Mesendoderm (in vitro differentiated cells): ENCODE results near the gene ADPRS.

ENCODE experiments used
- DNase-seq: peaks from one replicate; pipeline ENCODE4 v3.0.0; 2013
- H2AK5ac ChIP-seq: 2 replicates; pipeline ENCODE4 v1.6.1; 2013; ENCODE audit warnings: low read length, inconsistent platforms
- H2BK120ac ChIP-seq: 2 replicates; pipeline ENCODE4 v1.6.1; 2013; ENCODE audit warnings: low read depth, mild to moderate bottlenecking, low read length, moderate library complexity, mixed read lengths
- H2BK15ac ChIP-seq: replicated peaks from 2 replicates; pipeline ENCODE4 v1.6.1; 2013; ENCODE audit warnings: low read depth, mild to moderate bottlenecking, moderate library complexity
- H2BK5ac ChIP-seq: 2 replicates; pipeline ENCODE4 v1.6.1; 2013; ENCODE audit warnings: low read length, inconsistent platforms
- H3K18ac ChIP-seq: 2 replicates; pipeline ENCODE4 v1.6.1; 2013; ENCODE audit warnings: mild to moderate bottlenecking, low read length, mixed read lengths
- H3K23ac ChIP-seq: one replicate; pipeline ENCODE4 v1.6.1; 2013; ENCODE audit warnings: low read length
- H3K27ac ChIP-seq: 2 replicates; pipeline ENCODE4 v1.5.1; 2013; ENCODE audit warnings: low read depth, mild to moderate bottlenecking, inconsistent platforms, low read length, moderate library complexity
- H3K27me3 ChIP-seq: 2 replicates; pipeline ENCODE4 v1.6.1; 2013; ENCODE audit warnings: low read length, control low read depth, mild to moderate bottlenecking, inconsistent platforms; ENCODE audit not compliant: insufficient read depth, poor library complexity
- H3K36me3 ChIP-seq: 2 replicates; pipeline ENCODE4 v1.6.1; 2013; ENCODE audit warnings: low read length, inconsistent platforms; ENCODE audit not compliant: control insufficient read depth, insufficient read depth
- H3K4ac ChIP-seq: one replicate; pipeline ENCODE4 v1.6.1; 2013; ENCODE audit warnings: low read depth, mild to moderate bottlenecking, low read length, moderate library complexity
- H3K4me1 ChIP-seq: 2 replicates; pipeline ENCODE4 v1.6.1; 2013; ENCODE audit warnings: low read depth, low read length, inconsistent platforms; ENCODE audit not compliant: control insufficient read depth
- H3K4me2 ChIP-seq: 2 replicates; pipeline ENCODE4 v1.6.1; 2013; ENCODE audit warnings: low read length
- H3K4me3 ChIP-seq: 2 replicates; pipeline ENCODE4 v1.5.1; 2013; ENCODE audit warnings: mild to moderate bottlenecking, low read length
- H3K56ac ChIP-seq: one replicate; pipeline ENCODE4 v1.6.1; 2013; ENCODE audit warnings: low read length
- H3K79me1 ChIP-seq: 2 replicates; pipeline ENCODE4 v1.6.1; 2013; ENCODE audit warnings: low read length, inconsistent platforms
- H3K79me2 ChIP-seq: 2 replicates; pipeline ENCODE4 v1.6.1; 2013; ENCODE audit warnings: mild to moderate bottlenecking, low read length; ENCODE audit not compliant: control insufficient read depth, insufficient read depth
- H3K9ac ChIP-seq: 2 replicates; pipeline ENCODE4 v1.6.1; 2013; ENCODE audit warnings: low read length, inconsistent platforms
- H4K5ac ChIP-seq: one replicate; pipeline ENCODE4 v1.6.1; 2013; ENCODE audit warnings: low read length
- H4K8ac ChIP-seq: one replicate; pipeline ENCODE4 v1.6.1; 2013; ENCODE audit warnings: low read depth, mild to moderate bottlenecking, control low read depth, low read length, moderate library complexity
- WGBS: extraction: QIAGEN DNeasy Blood & Tissue Kit; methylation state at CpG from one replicate; pipeline ENCODE4 v1.1.7; 2013; ENCODE audit warnings: low lambda C conversion rate, missing lambda C conversion rate; ENCODE audit not compliant: insufficient coverage; ENCODE audit errors: extremely low coverage; 5-methylcytosine and 5-hydroxymethylcytosine counted together

The ADPRS gene

GRCh38 chr1:36081926-36082485, 6.7 kb upstream of the ADPRS start:
- Histone ChIP-seq H3K4ac (no peak overlapping the region), H3K4me1 (peaks cover 2% of the 10 kb centered on the region), H2BK120ac (no peak overlapping the region), H3K56ac (no peak overlapping the region), H4K5ac (no peak overlapping the region), H2BK5ac (no peak overlapping the region), H3K79me2 (no peaks in the 10 kb centered on the region), H3K4me2 (no peak overlapping the region), H4K8ac (no peak overlapping the region), H3K79me1 (no peaks in the 10 kb centered on the region), H3K18ac (no peak overlapping the region), H3K9ac (no peak overlapping the region), H3K27me3 (no peaks in the 10 kb centered on the region), H3K23ac (no peak overlapping the region), H3K27ac (no peak overlapping the region), H2AK5ac (no peak overlapping the region), H3K4me3 (no peak overlapping the region), H3K36me3 (no peaks in the 10 kb centered on the region), H2BK15ac (no peak overlapping the region)
- no peak for DNase-seq
- WGBS: no CpG with 5 or more reads among the region's 3 CpGs

DNA sequence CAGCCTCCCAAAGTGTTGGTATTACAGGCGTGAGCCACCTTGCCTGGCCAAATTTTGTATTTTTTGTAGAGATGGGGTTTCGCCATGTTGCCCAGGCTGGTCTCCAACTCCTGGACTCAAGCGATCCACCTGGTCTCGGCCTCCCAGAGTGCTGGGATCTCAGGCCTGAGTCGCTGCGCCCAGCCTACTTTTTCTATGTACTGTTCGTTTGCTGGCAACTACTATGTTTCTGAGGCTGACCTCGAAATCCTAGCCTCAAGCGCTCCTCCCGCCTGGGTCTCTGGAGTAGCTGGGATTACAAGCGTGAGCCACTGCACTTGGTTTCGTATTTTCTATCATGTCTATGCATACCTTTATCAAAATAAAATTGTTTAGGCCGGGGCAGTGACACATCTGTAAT, 5.5 kb upstream of the ADPRS start:
- H3K36me3 ChIP-seq: no peaks in the 10 kb centered on the region
- H3K4ac ChIP-seq: no peak overlapping the region
- H2BK120ac ChIP-seq: no peak overlapping the region
- no peaks in the 10 kb centered on the region for H3K79me1 ChIP-seq
- no peak overlapping the region for H2BK15ac ChIP-seq
- H2AK5ac ChIP-seq: no peak overlapping the region
- WGBS: no CpG with 5 or more reads among the region's 13 CpGs
- H3K56ac ChIP-seq: no peak overlapping the region
- H2BK5ac ChIP-seq: no peak overlapping the region
- no peak overlapping the region for H3K23ac ChIP-seq
- H4K8ac ChIP-seq: no peak overlapping the region
- DNase-seq: no peak
- H3K4me3 ChIP-seq: no peak overlapping the region
- H3K9ac ChIP-seq: no peak overlapping the region
- H3K18ac ChIP-seq: no peak overlapping the region
- no peaks in the 10 kb centered on the region for H3K79me2 ChIP-seq
- H3K27ac ChIP-seq: no peak overlapping the region
- H4K5ac ChIP-seq: no peak overlapping the region
- no peaks in the 10 kb centered on the region for H3K27me3 ChIP-seq
- peaks cover 4% of the 10 kb centered on the region for H3K4me1 ChIP-seq
- H3K4me2 ChIP-seq: no peak overlapping the region

GRCh38 chr1:36083635-36084496, 4.8 kb upstream of the ADPRS start, which contains the start of gene TEKT2:
Gene TEKT2, plus strand, starts transcription at chr1:36084094. Its CDS starts 828 bp downstream, at chr1:36084922.
- H2BK5ac ChIP-seq: no peak within 1 kb of the TSS
- no peak within 1 kb of the TSS for H3K27ac ChIP-seq
- H3K4ac ChIP-seq: no peak within 1 kb of the TSS
- no peak within 1 kb of the TSS for H3K18ac ChIP-seq
- H3K56ac ChIP-seq: peak within 1 kb of the TSS; percentile 74
- H3K4me2 ChIP-seq: peak within 1 kb of the TSS; percentile 75
- no peaks in the 10 kb centered on the region for H3K36me3 ChIP-seq
- H3K79me1 ChIP-seq: no peaks in the 10 kb centered on the region
- no peak within 1 kb of the TSS for H2BK120ac ChIP-seq
- H3K27me3 ChIP-seq: no peaks in the 10 kb centered on the region
- no peak within 1 kb of the TSS for H4K5ac ChIP-seq
- no peak within 1 kb of the TSS for H2BK15ac ChIP-seq
- H3K9ac ChIP-seq: peak within 1 kb of the TSS; percentile 51
- no peak within 1 kb of the TSS for H2AK5ac ChIP-seq
- H3K4me3 ChIP-seq: peak within 1 kb of the TSS; percentile 54
- H3K79me2 ChIP-seq: no peaks in the 10 kb centered on the region
- no peak within 1 kb of the TSS for H4K8ac ChIP-seq
- WGBS: no CpG with 5 or more reads among the region's 59 CpGs
- DNase-seq: peak; percentile 88
- peaks cover 5% of the 10 kb centered on the region for H3K4me1 ChIP-seq
- H3K23ac ChIP-seq: no peak within 1 kb of the TSS

GRCh38 chr1:36084497-36085115, 4.1 kb upstream of the ADPRS start:
- H2AK5ac ChIP-seq: no peak overlapping the region
- H3K36me3 ChIP-seq: no peaks in the 10 kb centered on the region
- peak overlapping the region; percentile 75 for H3K4me2 ChIP-seq
- H3K4me3 ChIP-seq: peak overlapping the region; percentile 16
- peak overlapping the region; percentile 74 for H3K56ac ChIP-seq
- H4K8ac ChIP-seq: no peak overlapping the region
- no peak overlapping the region for H3K27ac ChIP-seq
- no CpG with 5 or more reads among the region's 19 CpGs for WGBS
- H2BK15ac ChIP-seq: no peak overlapping the region
- no peaks in the 10 kb centered on the region for H3K27me3 ChIP-seq
- peaks cover 5% of the 10 kb centered on the region for H3K4me1 ChIP-seq
- H3K79me2 ChIP-seq: peaks cover 6% of the 10 kb centered on the region
- H3K9ac ChIP-seq: peak overlapping the region; percentile 45
- no peak overlapping the region for H3K18ac ChIP-seq
- DNase-seq: peak; percentile 51
- no peak overlapping the region for H3K4ac ChIP-seq
- H3K23ac ChIP-seq: no peak overlapping the region
- no peak overlapping the region for H4K5ac ChIP-seq
- H2BK120ac ChIP-seq: no peak overlapping the region
- H3K79me1 ChIP-seq: peaks cover 6% of the 10 kb centered on the region
- no peak overlapping the region for H2BK5ac ChIP-seq

DNA sequence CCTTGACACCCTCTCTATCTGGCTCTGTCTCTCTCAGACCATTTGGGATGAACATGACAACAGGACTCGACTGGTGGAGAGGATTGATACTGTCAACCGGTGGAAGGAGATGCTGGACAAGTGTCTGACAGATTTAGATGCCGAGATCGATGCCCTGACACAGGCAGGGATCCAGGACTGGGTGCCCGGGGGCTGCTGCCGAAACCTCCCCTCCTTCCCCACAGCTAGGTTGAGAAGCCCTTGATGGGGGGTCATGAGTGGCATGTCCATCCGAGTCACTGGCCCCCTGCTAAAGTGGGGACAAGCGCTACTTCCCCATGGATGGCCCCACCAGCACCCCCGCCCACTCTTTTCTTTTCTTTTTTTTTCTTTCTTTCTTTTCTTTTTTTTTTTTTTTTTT, 3.6 kb upstream of the ADPRS start:
- Histone ChIP-seq H3K79me2 (peaks cover 7% of the 10 kb centered on the region), H3K27ac (no peak overlapping the region), H3K4me1 (peaks cover 5% of the 10 kb centered on the region), H3K4me3 (no peak overlapping the region), H3K23ac (no peak overlapping the region), H2BK120ac (no peak overlapping the region), H4K8ac (no peak overlapping the region), H3K4ac (no peak overlapping the region), H3K4me2 (no peak overlapping the region), H3K36me3 (no peaks in the 10 kb centered on the region), H2AK5ac (no peak overlapping the region), H3K9ac (no peak overlapping the region), H3K56ac (no peak overlapping the region), H3K18ac (no peak overlapping the region), H4K5ac (no peak overlapping the region), H3K27me3 (no peaks in the 10 kb centered on the region), H2BK15ac (no peak overlapping the region), H2BK5ac (no peak overlapping the region), H3K79me1 (peaks cover 8% of the 10 kb centered on the region)
- WGBS: no CpG with 5 or more reads among the region's 9 CpGs
- no peak for DNase-seq
